Measurements from ENCODE around the gene KRTAP29-1. TPM values are rescaled to one million over a fixed set of nuclear protein-coding genes. Genes with fewer than 3 reads are reported as not detected.

The KRTAP29-1 gene
- total RNA-seq, 1 experiment from 2014 or later: not detected

DNA sequence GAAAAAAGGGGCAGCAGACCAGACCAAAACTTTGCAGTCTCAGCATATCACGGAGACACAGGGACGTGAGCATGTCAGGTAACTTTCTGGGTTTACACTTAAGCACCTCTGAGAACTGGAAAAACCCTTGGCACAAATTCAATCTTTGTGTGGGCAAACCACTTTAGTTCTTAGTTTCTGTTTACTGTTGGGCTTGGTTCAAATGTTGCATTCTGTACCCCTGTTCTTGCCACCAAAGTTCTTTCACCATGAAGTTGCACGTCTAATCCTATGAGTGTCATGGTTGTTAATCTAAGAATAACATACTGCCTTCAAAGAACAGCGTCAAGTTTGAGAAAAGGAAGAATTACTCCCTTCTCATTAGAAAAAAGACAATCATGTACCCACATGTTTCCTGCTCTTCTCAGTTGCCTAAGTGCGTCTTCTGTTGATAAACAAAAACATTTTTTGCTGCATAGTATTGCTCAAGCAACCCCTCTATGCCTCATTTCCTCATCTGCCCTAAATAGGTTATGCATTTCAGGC is 36.4 kb upstream of the KRTAP29-1 start:
- Mint-ChIP-seq H3K27ac (no peak overlapping the region), H3K4me1 (no peaks in the 10 kb centered on the region), H3K9me3 (peaks cover 33% of the 10 kb centered on the region), H3K27me3 (ENCODE audit: low read depth) (no peaks in the 10 kb centered on the region; the same call in 1 of the 2 replicates), H3K36me3 (peaks cover 10% of the 10 kb centered on the region), H3K4me3 (no peak overlapping the region)
- ChIA-PET POLR2A (no interaction called here), CTCF (interaction anchor here (0.6 to 2.8 kb wide), 3 partner anchors 9 to 148 kb away, joined by 3 to 11 read pairs (median 3); no protein-coding TSS in a partner anchor)
- ATAC-seq (no peak), DNase-seq (ENCODE audit: low spot score) (no peak)
- TF ChIP-seq, protein P1, sequence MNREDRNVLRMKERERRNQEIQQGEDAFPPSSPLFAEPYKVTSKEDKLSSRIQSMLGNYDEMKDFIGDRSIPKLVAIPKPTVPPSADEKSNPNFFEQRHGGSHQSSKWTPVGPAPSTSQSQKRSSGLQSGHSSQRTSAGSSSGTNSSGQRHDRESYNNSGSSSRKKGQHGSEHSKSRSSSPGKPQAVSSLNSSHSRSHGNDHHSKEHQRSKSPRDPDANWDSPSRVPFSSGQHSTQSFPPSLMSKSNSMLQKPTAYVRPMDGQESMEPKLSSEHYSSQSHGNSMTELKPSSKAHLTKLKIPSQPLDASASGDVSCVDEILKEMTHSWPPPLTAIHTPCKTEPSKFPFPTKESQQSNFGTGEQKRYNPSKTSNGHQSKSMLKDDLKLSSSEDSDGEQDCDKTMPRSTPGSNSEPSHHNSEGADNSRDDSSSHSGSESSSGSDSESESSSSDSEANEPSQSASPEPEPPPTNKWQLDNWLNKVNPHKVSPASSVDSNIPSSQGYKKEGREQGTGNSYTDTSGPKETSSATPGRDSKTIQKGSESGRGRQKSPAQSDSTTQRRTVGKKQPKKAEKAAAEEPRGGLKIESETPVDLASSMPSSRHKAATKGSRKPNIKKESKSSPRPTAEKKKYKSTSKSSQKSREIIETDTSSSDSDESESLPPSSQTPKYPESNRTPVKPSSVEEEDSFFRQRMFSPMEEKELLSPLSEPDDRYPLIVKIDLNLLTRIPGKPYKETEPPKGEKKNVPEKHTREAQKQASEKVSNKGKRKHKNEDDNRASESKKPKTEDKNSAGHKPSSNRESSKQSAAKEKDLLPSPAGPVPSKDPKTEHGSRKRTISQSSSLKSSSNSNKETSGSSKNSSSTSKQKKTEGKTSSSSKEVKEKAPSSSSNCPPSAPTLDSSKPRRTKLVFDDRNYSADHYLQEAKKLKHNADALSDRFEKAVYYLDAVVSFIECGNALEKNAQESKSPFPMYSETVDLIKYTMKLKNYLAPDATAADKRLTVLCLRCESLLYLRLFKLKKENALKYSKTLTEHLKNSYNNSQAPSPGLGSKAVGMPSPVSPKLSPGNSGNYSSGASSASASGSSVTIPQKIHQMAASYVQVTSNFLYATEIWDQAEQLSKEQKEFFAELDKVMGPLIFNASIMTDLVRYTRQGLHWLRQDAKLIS (CRISPR knock-in tag; IDR thresholded peaks at IDR 0.05; ENCODE audit: borderline replicate concordance): no peak
- TF ChIP-seq HMGA2 (CRISPR knock-in tag; IDR thresholded peaks at IDR 0.05) (no peak), ZNF416 (CRISPR knock-in tag; IDR thresholded peaks at IDR 0.05) (no peak), ESRRA (CRISPR knock-in tag; IDR thresholded peaks at IDR 0.05; ENCODE audit: borderline replicate concordance) (no peak), CREM (CRISPR knock-in tag; IDR thresholded peaks at IDR 0.05) (no peak), SMAD3 (CRISPR knock-in tag; IDR thresholded peaks at IDR 0.05; ENCODE audit: borderline replicate concordance) (no peak), IRF2 (CRISPR knock-in tag; IDR thresholded peaks at IDR 0.05; ENCODE audit: borderline replicate concordance, low read depth) (no peak), OVOL2 (CRISPR knock-in tag; IDR thresholded peaks at IDR 0.05; ENCODE audit: borderline replicate concordance) (no peak), RORB (CRISPR knock-in tag; IDR thresholded peaks at IDR 0.05) (no peak), GABPB1 (CRISPR knock-in tag; IDR thresholded peaks at IDR 0.05) (no peak), RELA (CRISPR knock-in tag; IDR thresholded peaks at IDR 0.05; ENCODE audit: borderline replicate concordance) (no peak)

DNA sequence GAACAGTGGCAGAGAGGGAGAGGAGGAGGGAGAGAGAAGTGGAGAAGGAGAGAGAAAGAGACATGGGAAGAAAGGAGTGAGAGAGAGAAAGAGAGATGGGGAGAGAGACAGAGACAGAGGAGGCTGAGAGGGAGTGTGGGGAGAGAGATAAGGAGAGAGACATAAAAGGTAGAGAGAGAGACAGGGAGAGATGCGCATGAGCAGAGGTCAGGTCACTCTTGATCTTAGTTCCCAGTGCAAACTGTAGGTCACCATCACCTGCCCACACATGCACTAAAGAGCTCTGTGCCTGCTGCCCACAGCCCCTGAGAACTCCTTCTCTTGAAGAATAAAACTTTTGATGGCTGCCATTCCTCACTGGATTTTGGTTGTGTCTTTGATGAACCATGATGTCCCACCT is 33.1 kb upstream of the KRTAP29-1 start:
- ATAC-seq (no peak), DNase-seq (ENCODE audit: low spot score) (no peak)
- H3K9me3 Mint-ChIP-seq: peaks cover 4% of the 10 kb centered on the region; the same call in 1 of the 2 replicates
- no peak overlapping the region for H3K27ac Mint-ChIP-seq
- no peaks in the 10 kb centered on the region for H3K36me3 Mint-ChIP-seq
- H3K4me3 Mint-ChIP-seq: no peak overlapping the region
- ChIA-PET POLR2A (no interaction called here), CTCF (no interaction called here)
- no peaks in the 10 kb centered on the region for H3K4me1 Mint-ChIP-seq
- H3K27me3 Mint-ChIP-seq (ENCODE audit: low read depth): no peaks in the 10 kb centered on the region
- TF ChIP-seq, protein P2, sequence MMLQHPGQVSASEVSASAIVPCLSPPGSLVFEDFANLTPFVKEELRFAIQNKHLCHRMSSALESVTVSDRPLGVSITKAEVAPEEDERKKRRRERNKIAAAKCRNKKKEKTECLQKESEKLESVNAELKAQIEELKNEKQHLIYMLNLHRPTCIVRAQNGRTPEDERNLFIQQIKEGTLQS (CRISPR knock-in tag; conservative IDR thresholded peaks at IDR 0.05): no peak
- TF ChIP-seq ZNF219 (CRISPR knock-in tag; IDR thresholded peaks at IDR 0.05; ENCODE audit: borderline replicate concordance): no peak
- no peak for TF ChIP-seq RORB (CRISPR knock-in tag; IDR thresholded peaks at IDR 0.05)
- TF ChIP-seq, protein P3, sequence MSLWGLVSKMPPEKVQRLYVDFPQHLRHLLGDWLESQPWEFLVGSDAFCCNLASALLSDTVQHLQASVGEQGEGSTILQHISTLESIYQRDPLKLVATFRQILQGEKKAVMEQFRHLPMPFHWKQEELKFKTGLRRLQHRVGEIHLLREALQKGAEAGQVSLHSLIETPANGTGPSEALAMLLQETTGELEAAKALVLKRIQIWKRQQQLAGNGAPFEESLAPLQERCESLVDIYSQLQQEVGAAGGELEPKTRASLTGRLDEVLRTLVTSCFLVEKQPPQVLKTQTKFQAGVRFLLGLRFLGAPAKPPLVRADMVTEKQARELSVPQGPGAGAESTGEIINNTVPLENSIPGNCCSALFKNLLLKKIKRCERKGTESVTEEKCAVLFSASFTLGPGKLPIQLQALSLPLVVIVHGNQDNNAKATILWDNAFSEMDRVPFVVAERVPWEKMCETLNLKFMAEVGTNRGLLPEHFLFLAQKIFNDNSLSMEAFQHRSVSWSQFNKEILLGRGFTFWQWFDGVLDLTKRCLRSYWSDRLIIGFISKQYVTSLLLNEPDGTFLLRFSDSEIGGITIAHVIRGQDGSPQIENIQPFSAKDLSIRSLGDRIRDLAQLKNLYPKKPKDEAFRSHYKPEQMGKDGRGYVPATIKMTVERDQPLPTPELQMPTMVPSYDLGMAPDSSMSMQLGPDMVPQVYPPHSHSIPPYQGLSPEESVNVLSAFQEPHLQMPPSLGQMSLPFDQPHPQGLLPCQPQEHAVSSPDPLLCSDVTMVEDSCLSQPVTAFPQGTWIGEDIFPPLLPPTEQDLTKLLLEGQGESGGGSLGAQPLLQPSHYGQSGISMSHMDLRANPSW (CRISPR knock-in tag; conservative IDR thresholded peaks at IDR 0.05; ENCODE audit: low read depth): no peak
- no peak for TF ChIP-seq ZNF121 (CRISPR knock-in tag; IDR thresholded peaks at IDR 0.05)
- TF ChIP-seq CREB1 (CRISPR knock-in tag; IDR thresholded peaks at IDR 0.05): no peak
- TF ChIP-seq, protein P4, sequence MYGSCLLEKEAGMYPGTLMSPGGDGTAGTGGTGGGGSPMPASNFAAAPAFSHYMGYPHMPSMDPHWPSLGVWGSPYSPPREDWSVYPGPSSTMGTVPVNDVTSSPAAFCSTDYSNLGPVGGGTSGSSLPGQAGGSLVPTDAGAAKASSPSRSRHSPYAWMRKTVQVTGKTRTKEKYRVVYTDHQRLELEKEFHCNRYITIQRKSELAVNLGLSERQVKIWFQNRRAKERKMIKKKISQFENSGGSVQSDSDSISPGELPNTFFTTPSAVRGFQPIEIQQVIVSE (CRISPR knock-in tag; IDR thresholded peaks at IDR 0.05; ENCODE audit: borderline replicate concordance): no peak
- TF ChIP-seq, protein P5, sequence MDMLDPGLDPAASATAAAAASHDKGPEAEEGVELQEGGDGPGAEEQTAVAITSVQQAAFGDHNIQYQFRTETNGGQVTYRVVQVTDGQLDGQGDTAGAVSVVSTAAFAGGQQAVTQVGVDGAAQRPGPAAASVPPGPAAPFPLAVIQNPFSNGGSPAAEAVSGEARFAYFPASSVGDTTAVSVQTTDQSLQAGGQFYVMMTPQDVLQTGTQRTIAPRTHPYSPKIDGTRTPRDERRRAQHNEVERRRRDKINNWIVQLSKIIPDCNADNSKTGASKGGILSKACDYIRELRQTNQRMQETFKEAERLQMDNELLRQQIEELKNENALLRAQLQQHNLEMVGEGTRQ (CRISPR knock-in tag; IDR thresholded peaks at IDR 0.05): no peak
- TF ChIP-seq SP1 (CRISPR knock-in tag; conservative IDR thresholded peaks at IDR 0.05): no peak
- TF ChIP-seq, protein P6, sequence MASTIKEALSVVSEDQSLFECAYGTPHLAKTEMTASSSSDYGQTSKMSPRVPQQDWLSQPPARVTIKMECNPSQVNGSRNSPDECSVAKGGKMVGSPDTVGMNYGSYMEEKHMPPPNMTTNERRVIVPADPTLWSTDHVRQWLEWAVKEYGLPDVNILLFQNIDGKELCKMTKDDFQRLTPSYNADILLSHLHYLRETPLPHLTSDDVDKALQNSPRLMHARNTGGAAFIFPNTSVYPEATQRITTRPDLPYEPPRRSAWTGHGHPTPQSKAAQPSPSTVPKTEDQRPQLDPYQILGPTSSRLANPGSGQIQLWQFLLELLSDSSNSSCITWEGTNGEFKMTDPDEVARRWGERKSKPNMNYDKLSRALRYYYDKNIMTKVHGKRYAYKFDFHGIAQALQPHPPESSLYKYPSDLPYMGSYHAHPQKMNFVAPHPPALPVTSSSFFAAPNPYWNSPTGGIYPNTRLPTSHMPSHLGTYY (CRISPR knock-in tag; IDR thresholded peaks at IDR 0.05): no peak
- TF ChIP-seq ETV6 (CRISPR knock-in tag; IDR thresholded peaks at IDR 0.05): no peak
- TF ChIP-seq, protein P7, sequence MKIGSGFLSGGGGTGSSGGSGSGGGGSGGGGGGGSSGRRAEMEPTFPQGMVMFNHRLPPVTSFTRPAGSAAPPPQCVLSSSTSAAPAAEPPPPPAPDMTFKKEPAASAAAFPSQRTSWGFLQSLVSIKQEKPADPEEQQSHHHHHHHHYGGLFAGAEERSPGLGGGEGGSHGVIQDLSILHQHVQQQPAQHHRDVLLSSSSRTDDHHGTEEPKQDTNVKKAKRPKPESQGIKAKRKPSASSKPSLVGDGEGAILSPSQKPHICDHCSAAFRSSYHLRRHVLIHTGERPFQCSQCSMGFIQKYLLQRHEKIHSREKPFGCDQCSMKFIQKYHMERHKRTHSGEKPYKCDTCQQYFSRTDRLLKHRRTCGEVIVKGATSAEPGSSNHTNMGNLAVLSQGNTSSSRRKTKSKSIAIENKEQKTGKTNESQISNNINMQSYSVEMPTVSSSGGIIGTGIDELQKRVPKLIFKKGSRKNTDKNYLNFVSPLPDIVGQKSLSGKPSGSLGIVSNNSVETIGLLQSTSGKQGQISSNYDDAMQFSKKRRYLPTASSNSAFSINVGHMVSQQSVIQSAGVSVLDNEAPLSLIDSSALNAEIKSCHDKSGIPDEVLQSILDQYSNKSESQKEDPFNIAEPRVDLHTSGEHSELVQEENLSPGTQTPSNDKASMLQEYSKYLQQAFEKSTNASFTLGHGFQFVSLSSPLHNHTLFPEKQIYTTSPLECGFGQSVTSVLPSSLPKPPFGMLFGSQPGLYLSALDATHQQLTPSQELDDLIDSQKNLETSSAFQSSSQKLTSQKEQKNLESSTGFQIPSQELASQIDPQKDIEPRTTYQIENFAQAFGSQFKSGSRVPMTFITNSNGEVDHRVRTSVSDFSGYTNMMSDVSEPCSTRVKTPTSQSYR (CRISPR knock-in tag; IDR thresholded peaks at IDR 0.05): no peak
- TF ChIP-seq CREM (CRISPR knock-in tag; IDR thresholded peaks at IDR 0.05): no peak
- TF ChIP-seq TCF7 (CRISPR knock-in tag; IDR thresholded peaks at IDR 0.05; ENCODE audit: low read depth): no peak

Data from WTC11 (cell line).